Astrocyte of the spinal cord (primary cell): ENCODE results near the gene HMOX1.
"Not testable (repeated sequence)": the region's sequence is repeated elsewhere in the genome, so short reads cannot be mapped to it uniquely, and the experiment has no call there.

Experiments
- DNase-seq: peaks from one replicate; pipeline ENCODE4 v3.0.0; 2011; ENCODE audit warnings: low read depth, low spot score
- H3K4me3 ChIP-seq: 2 replicates; pipeline ENCODE4 v1.5.1; 2011; ENCODE audit warnings: low read depth, mild to moderate bottlenecking, low read length, moderate library complexity
- in situ Hi-C: cut with HindIII; loops from 2 replicates; pipeline ENCODE4 v1.10.0; 2017; ENCODE audit warnings: low sequenced_read_pairs
- TF ChIP-seq, protein P1 (sequence below): IDR thresholded peaks from 2 replicates; pipeline ENCODE4 v1.5.1; 2012; ENCODE audit warnings: low read depth, mild to moderate bottlenecking, low read length, inconsistent platforms

HMOX1 gene

GRCh38 chr22:35390933-35391332 is 10.0 kb downstream of the HMOX1 start:
- in situ Hi-C loops = no loop called here
- DNase-seq = no peak
- H3K4me3 ChIP-seq = no peak overlapping the region
- TF ChIP-seq, protein P1, sequence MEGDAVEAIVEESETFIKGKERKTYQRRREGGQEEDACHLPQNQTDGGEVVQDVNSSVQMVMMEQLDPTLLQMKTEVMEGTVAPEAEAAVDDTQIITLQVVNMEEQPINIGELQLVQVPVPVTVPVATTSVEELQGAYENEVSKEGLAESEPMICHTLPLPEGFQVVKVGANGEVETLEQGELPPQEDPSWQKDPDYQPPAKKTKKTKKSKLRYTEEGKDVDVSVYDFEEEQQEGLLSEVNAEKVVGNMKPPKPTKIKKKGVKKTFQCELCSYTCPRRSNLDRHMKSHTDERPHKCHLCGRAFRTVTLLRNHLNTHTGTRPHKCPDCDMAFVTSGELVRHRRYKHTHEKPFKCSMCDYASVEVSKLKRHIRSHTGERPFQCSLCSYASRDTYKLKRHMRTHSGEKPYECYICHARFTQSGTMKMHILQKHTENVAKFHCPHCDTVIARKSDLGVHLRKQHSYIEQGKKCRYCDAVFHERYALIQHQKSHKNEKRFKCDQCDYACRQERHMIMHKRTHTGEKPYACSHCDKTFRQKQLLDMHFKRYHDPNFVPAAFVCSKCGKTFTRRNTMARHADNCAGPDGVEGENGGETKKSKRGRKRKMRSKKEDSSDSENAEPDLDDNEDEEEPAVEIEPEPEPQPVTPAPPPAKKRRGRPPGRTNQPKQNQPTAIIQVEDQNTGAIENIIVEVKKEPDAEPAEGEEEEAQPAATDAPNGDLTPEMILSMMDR = no peak

DNA sequence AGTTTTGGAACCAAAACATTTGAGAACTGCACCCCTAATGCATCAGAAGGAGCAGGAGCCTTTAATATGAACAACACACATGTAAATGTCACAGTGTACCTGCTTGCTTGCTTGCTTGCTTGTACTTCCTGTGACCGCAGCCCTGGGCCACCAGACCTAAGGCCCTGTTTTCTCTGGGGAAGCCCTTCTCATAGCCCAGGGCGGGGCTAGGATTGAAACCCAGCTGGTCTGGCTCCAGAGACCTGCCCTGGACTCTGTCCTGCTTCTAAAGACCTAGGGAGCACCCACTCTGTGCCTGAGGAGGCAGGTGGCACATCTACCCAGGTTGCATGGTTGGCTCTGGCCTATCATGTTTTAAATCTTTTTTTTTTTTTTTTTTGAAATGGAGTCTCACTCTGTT is 11.5 kb downstream of the HMOX1 start:
- no peak for DNase-seq
- in situ Hi-C loops = no loop called here
- no peak overlapping the region for H3K4me3 ChIP-seq
- TF ChIP-seq, protein P1 = no peak

DNA sequence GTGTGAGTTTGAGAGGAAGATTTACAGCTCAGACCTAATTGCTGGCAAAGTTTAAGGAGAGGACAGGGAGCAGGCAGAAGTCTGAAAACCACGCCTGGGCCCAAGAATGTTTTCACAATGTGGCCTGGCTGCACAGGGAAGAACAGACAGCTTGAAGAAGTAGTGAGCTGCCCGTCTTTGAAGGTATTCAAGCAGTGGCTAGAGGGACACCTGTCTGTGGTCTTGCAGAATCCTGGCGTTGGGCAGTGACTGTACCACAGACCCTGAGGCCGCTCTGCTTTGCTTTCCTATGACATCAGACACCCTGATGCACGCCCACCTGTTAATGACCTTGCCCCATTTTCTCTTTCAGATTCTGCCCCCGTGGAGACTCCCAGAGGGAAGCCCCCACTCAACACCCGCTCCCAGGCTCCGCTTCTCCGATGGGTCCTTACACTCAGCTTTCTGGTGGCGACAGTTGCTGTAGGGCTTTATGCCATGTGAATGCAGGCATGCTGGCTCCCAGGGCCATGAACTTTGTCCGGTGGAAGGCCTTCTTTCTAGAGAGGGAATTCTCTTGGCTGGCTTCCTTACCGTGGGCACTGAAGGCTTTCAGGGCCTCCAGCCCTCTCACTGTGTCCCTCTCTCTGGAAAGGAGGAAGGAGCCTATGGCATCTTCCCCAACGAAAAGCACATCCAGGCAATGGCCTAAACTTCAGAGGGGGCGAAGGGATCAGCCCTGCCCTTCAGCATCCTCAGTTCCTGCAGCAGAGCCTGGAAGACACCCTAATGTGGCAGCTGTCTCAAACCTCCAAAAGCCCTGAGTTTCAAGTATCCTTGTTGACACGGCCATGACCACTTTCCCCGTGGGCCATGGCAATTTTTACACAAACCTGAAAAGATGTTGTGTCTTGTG is 12.5 kb downstream of the HMOX1 start:
- TF ChIP-seq, protein P1 = no peak
- no peak for DNase-seq
- H3K4me3 ChIP-seq = no peak overlapping the region
- in situ Hi-C loops = no loop called here

DNA sequence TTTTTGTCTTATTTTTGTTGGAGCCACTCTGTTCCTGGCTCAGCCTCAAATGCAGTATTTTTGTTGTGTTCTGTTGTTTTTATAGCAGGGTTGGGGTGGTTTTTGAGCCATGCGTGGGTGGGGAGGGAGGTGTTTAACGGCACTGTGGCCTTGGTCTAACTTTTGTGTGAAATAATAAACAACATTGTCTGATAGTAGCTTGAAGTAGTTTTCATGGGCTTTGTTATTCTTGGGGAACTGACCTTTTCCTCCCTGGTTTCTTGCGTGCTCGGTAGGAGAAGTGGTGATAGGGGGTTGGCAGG is 13.1 kb downstream of the HMOX1 start:
- H3K4me3 ChIP-seq = no peak overlapping the region
- in situ Hi-C loops = no loop called here
- TF ChIP-seq, protein P1 = no peak

DNA sequence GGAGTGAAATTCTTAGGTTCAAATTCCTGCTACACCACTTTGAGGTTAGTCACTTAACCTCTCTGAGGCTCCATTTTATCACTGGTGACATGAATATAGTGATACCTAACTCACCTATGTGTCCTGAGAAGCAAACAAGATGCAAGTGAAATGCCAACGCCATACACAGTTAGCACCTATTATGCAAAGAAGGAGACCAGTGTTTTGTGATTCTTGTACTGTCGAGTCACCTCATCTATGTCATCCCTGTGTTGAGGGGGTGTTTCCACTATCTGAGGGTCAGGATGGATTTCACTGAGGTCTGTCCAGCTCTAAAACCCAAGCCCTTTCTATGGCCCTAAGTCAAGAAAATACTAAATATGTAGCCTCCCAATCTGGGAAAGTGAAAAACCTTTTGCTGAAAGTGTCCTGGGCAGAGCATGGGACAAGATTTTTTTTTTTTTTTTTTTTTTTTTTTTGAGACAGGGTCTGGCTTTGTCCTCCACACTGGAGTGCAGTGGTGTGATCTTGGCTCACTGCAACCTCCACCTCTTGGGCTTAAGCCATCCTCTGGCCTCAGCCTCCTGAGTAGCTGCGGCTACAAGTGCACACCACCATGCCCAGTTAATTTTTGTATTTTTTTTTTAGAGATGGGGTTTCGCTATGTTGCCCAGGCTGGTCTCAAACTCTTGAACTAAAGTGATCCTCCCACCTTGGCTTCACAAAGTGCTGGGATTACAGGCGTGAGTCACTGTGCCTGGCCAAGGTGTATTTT is 14.1 kb downstream of the HMOX1 start:
- TF ChIP-seq, protein P1 = no peak
- no peak overlapping the region for H3K4me3 ChIP-seq
- no peak for DNase-seq
- in situ Hi-C loops = no loop called here

More for the DNA sequence above, 13.1 kb downstream of the HMOX1 start:
- DNase-seq = peak; percentile 8

DNA sequence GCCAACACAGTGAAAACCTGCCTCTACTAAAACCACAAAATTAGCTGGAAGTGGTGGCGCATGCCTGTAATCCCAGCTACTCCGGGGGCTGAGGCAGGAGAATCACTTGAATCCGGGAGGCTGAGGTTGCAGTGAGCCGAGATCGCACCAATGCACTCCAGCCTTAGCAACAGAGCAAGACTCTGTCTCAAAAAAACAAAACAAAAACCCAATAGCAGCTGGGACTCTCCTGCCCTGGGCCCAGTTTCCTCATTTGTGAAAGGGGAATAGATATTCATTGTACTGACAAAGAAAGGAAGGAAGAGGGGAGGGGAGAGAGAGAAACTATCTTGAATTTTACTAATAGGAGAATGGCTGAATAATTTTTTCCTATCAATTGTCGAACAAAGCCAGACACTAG is 15.7 kb downstream of the HMOX1 start:
- DNase-seq, H3K4me3 ChIP-seq, in situ Hi-C loops: not testable (repeated sequence)
